ENCODE data around the gene FOXP1.
"Not testable (repeated sequence)": the region's sequence is repeated elsewhere in the genome, so short reads cannot be mapped to it uniquely, and the experiment has no call there.

Gene FOXP1

GRCh38 chr3:71530903-71531530, 52.5 kb downstream of the FOXP1 start:
- no peak for DNase-seq (ENCODE audit: low spot score)

- DNase-seq (ENCODE audit: low spot score): no peak
These were observed 54.7 kb downstream of the FOXP1 start for GRCh38 chr3:71528816-71529215.

GRCh38 chr3:71526448-71526847, 57.1 kb downstream of the FOXP1 start:
- not testable (repeated sequence) for DNase-seq (ENCODE audit: low spot score)

GRCh38 chr3:71525391-71525790, 58.1 kb downstream of the FOXP1 start:
- no peak for DNase-seq (ENCODE audit: low spot score)

- no peak for DNase-seq (ENCODE audit: low spot score)
These were observed 58.9 kb downstream of the FOXP1 start for GRCh38 chr3:71524672-71525071.

GRCh38 chr3:71523628-71524027, 59.9 kb downstream of the FOXP1 start:
- no peak for DNase-seq (ENCODE audit: low spot score)

GRCh38 chr3:71521940-71522876, 61.3 kb downstream of the FOXP1 start:
- no peak for DNase-seq (ENCODE audit: low spot score)

GRCh38 chr3:71521021-71521352, 62.5 kb downstream of the FOXP1 start:
- no peak for DNase-seq (ENCODE audit: low spot score)

GRCh38 chr3:71520161-71521020, 63.1 kb downstream of the FOXP1 start:
- no peak for DNase-seq (ENCODE audit: low spot score)

- no peak for DNase-seq (ENCODE audit: low spot score)
These were observed 65.4 kb downstream of the FOXP1 start for GRCh38 chr3:71518089-71518488.

GRCh38 chr3:71517271-71517791, 66.2 kb downstream of the FOXP1 start:
- no peak for DNase-seq (ENCODE audit: low spot score)

GRCh38 chr3:71515636-71516365, 67.7 kb downstream of the FOXP1 start:
- no peak for DNase-seq (ENCODE audit: low spot score)

- peak; percentile 29 for DNase-seq (ENCODE audit: low spot score)
These were observed 68.9 kb downstream of the FOXP1 start for GRCh38 chr3:71514621-71515020.

GRCh38 chr3:71513515-71513914, 70.0 kb downstream of the FOXP1 start:
- DNase-seq (ENCODE audit: low spot score): no peak

GRCh38 chr3:71513081-71513480, 70.4 kb downstream of the FOXP1 start:
- DNase-seq (ENCODE audit: low spot score): no peak

GRCh38 chr3:71512544-71512943, 71.0 kb downstream of the FOXP1 start:
- DNase-seq (ENCODE audit: low spot score): no peak

GRCh38 chr3:71512000-71512399, 71.5 kb downstream of the FOXP1 start:
- DNase-seq (ENCODE audit: low spot score): no peak

- no peak for DNase-seq (ENCODE audit: low spot score)
These were observed 72.1 kb downstream of the FOXP1 start for GRCh38 chr3:71511446-71511845.

- DNase-seq (ENCODE audit: low spot score): peak; percentile 77
These were observed 72.5 kb downstream of the FOXP1 start for GRCh38 chr3:71511037-71511436.

GRCh38 chr3:71510510-71510909, 73.0 kb downstream of the FOXP1 start:
- peak; percentile 39 for DNase-seq (ENCODE audit: low spot score)

GRCh38 chr3:71509066-71509465, 74.5 kb downstream of the FOXP1 start:
- no peak for DNase-seq (ENCODE audit: low spot score)
